GM18909 (cell line): ENCODE measurements around the gene ERN1.

ENCODE experiments used
- ATAC-seq: cut with Tn5 transposase; IDR thresholded peaks from one replicate; pipeline ENCODE4 v1.9.1; 2021; ENCODE audit warnings: mild to moderate bottlenecking; ENCODE audit not compliant: unreplicated experiment, poor library complexity

Gene ERN1

GRCh38 chr17:64158831-64159590, 29.1 kb upstream of the ERN1 start:
- ATAC-seq = no peak

DNA sequence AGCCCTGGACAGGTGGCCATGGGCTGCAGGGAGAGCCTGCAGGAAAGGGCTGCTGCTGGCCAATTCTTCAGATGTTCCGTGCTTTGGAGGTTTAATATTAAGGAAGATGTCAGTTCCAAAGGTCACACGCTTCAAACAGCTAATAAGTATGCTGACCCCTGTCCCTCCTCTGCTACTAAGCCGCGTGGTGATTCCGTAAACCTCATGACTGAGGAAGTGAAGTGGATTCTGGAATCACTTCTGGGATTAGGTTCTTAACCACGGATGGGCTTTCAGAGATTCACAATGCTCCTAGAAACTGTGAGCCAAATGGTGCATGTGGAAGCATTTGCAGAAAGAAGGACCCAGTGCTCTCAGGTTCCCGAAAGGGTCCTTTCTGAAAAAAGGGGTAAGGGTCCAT, 28.5 kb upstream of the ERN1 start:
- ATAC-seq = no peak

- no peak for ATAC-seq
These were observed 27.8 kb upstream of the ERN1 start for GRCh38 chr17:64157669-64158180.

DNA sequence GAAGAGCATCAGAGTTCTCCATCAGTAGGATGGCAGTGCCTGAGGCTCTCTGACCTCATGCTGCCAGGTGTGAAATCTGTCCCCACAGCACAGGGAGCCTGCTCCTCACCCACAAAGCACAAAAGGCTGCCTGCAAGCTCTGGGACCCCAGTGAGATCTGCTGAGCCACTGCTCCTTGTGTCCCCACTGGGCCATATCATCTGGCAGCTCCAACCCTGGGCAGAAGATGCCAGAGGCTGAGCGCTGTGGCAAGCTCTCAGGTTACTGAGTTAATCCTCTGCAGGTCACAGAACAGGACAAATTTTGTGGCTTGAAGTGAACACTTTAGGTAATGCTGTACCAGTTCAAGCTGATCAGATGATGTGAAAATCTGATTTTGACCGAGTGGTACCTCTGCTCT, 26.7 kb upstream of the ERN1 start:
- ATAC-seq = no peak

DNA sequence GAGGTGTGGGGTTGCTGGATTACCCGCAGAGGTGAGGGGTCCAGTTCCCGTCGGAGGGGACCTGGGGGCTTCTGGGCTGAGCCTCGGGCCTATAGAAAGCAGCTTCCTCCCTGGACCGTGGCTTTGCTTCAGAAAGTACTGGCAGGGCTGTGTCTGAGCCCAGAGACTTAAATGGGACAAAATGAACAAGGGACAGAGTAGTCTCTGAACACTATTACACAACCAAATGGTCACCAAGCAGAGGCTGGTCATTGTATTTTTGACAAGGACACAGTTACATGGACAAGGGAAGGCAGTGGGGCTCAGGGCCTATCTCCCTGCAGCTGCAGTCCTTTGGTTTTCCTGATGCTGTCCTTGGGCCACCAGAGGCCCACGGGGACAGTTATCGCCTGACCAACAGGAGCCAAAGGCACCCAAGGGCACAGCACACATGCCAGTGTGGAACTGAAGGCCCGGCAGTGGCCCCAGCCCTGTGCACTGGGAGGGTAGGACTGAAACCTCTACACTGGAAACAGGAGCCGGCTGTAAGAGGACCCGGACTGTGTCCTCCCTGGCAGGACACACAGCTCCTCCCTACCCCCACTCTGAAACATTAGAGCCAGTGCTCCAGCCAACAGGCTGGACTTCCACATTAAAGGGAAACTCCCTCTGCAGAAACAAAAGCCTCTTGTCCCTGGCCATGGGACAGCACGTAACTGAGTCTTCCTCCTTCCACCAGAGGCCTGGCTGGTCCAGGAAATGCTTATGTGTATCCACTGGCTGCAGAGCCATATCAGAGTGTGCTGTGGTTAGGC, 26.0 kb upstream of the ERN1 start:
- no peak for ATAC-seq

DNA sequence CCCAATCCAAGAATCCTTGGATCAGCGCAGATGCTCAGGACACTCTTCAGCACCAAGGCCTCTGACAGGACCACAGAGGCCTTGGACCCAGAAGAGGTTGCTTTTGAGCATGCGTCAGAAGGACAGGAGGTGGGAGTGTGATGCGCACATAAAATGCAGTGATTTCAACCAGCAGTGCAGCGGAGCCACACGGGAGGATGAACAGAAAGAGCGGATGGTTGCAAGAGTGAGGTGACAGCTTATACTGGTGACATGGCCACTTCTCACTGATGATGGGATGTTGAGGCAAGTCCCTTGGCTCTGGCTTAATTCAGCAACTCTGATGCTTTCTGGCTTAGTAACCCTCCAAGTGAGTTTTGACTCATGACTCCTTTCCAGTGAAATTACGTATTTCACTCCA, 25.2 kb upstream of the ERN1 start:
- ATAC-seq = no peak

- no peak for ATAC-seq
These were observed 24.8 kb upstream of the ERN1 start for GRCh38 chr17:64154717-64155116.

GRCh38 chr17:64154313-64154695, 24.4 kb upstream of the ERN1 start:
- no peak for ATAC-seq

DNA sequence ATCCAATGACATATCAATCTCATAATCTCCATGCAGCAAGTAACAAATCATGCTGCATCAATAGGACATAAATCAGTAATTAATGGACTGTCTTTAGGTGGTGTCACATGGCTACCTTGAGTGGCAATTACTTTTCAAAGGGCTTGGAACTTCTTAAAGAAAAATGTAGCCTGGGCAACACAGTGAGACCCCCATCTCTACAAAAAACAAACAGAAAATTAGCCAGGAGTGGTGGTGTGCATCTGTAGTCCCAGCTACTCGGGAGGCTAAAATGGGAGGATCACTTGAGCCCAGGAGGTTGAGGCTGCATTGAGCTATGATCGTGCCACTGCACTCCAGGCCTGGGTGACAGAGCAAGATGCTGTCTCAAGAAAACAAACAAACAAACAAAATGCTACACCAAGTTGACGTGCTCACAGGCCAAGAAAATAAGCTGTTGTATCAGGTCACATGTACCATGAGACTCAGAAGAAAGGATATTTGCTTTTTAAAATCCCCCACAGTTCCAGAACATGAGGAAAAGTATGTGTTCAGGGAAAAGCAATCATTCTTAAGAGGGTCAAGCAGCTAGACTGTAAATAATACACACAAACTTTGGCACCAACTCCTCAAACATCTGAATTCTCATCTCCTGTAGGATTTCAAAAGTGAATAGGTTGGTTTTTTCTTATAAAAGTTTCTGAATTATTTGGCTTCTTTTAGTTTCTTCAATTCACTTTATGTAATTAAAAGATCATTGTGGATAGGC, 23.8 kb upstream of the ERN1 start:
- ATAC-seq = no peak

- no peak for ATAC-seq
These were observed 22.6 kb upstream of the ERN1 start for GRCh38 chr17:64152428-64153125.

DNA sequence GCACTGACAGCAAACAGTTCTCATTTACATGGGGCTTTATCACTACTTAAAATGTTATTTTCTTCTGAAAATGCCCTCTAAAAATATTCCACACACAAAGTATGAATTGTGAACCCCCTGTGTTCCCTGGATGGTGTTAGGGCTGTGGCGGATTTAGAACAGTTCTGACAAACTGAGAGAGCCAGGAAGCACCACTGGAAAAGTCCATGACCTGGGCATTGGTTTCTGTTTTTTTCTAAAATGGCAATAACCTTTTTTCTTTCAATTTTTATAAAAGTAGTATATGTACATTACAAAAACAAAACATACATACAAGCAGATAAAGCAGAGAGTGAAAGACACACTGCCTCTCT, 21.0 kb upstream of the ERN1 start:
- no peak for ATAC-seq

DNA sequence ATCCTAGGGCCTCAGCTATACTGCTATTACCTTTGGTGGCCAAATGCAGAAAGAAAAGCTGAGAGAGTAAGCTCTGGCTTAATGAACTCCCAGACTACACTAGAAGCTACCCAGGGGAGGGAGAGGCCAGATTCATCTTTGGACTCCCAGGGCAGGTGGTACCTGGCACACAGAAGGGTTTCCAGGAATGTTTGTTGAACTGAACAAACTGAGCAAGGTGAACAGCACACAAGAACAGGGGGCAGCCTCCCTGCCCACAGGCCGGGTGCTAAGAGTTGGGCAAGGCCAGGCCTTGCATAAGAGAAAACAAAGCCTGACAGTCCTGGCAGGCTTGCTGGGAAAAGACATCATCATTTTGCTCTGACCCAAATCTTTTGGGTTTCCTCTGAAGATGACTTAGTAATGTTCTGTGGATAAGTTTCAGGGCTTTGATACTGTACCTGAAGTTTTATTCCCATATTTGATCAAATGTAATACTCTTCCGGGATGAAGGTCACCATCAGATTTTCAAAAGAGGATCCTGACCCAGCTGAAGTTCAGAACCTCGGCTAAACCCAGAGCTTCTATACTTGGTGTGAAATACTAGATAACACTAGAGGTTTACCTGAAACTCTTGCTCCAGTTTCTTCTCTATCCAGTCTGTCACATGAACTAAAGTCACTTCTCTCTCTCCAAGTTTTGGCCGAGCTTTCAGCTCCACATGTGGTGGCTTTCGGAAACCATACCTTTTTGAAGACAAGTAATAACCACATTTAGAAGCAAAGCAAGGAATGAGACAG, 20.5 kb upstream of the ERN1 start:
- no peak for ATAC-seq

DNA sequence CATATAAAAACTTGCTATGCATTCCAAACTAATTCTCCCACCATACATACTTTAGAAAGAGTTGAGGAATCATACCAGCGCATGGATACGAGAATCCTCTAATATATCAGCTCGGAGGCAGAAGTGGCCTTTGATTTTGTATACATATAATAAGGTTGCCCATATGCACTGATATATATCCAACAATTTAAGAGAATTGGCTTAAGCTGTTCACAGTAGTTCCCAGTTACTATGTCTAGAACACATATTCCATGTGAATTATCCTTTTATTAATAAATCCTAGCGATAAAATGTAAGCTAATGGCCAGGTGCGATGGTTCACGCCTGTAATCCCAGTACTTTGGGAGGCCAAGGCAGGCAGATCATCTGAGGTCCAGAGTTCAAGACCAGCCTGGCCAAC, 19.3 kb upstream of the ERN1 start:
- no peak for ATAC-seq

GRCh38 chr17:64148699-64149098, 18.8 kb upstream of the ERN1 start:
- no peak for ATAC-seq

GRCh38 chr17:64148017-64148631, 18.2 kb upstream of the ERN1 start:
- ATAC-seq = no peak

GRCh38 chr17:64147110-64148016, 17.4 kb upstream of the ERN1 start:
- no peak for ATAC-seq

GRCh38 chr17:64146418-64147109, 16.6 kb upstream of the ERN1 start:
- ATAC-seq = peak; percentile 8
